OCI-LY1 (cell line): ENCODE results near the gene IGF2BP2.

Experiments used
- CTCF ChIP-seq: fragments of 200-600 bp; sonication (generic), shearing (Covaris generic); IDR thresholded peaks from 2 replicates; pipeline ENCODE4 v1.5.1; 2017; ENCODE audit warnings: mild to moderate bottlenecking, antibody characterized with exemption, low read length, moderate library complexity, mixed read lengths
- EZH2 ChIP-seq: fragments of 200-600 bp; sonication (generic), shearing (Covaris generic); IDR thresholded peaks from 2 replicates; pipeline ENCODE4 v1.8.0; 2017; ENCODE audit warnings: borderline replicate concordance, mixed run types, mild to moderate bottlenecking, antibody characterized with exemption, low read length, moderate library complexity, mixed read lengths

DNA sequence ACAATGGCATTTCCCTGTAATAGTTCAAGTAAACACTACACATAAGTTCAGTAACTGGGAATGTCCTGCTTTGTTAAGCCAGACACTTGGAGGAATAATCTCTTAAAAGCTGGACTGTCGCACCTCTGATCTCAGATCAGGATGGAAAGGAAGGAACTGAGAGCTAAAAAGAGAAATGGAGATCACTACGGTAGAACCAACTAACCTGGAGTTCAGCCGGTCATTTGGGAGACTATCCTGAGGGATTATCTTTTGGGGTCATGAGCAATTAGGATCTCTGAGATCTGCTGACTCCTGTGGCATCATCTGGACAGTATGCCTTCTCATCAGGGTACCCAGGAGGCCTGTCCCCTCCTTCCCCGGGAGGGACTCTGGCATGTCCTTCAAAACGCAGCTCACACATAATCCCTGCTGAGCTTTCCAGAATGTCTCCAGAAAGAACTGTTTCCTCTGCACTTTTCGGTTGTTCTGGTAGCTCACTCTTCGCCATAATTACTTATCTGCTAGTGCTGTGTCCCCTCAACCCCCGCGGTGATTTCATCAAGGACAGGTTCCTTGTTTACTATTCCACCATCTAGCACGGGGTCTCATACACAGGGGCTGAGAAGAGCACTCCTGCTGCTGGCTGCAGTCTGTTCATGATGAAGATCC is 123.1 kb downstream of the IGF2BP2 start:
- TF ChIP-seq CTCF: no peak
- no peak for TF ChIP-seq EZH2
